ENCODE measurements around the gene ADGRL3.

GRCh38 chr4:61628282-61628681, 428.2 kb downstream of the ADGRL3 start:
- TF ChIP-seq CTCF (IDR thresholded peaks at IDR 0.05): no peak
- TF ChIP-seq POLR2A (IDR thresholded peaks at IDR 0.05): no peak

Data from thyroid gland (tissue), 4 donors.